GM21619 (cell line): ENCODE measurements around the gene AQP5.
"Not testable (repeated sequence)": the region's sequence is repeated elsewhere in the genome, so short reads cannot be mapped to it uniquely, and the experiment has no call there.

Experiments
- ATAC-seq: cut with Tn5 transposase; IDR thresholded peaks from one replicate; pipeline ENCODE4 v1.9.1; 2021; ENCODE audit not compliant: unreplicated experiment

The AQP5 gene

GRCh38 chr12:49979016-49979586 is 17.4 kb downstream of the AQP5 start:
- ATAC-seq, result no peak

- no peak for ATAC-seq
Measured at GRCh38 chr12:49979791-49980190, 18.1 kb downstream of the AQP5 start.

- ATAC-seq, result no peak
Measured at GRCh38 chr12:49980501-49981349, 19.1 kb downstream of the AQP5 start.

- ATAC-seq, result no peak
Measured at GRCh38 chr12:49982246-49983087, 20.8 kb downstream of the AQP5 start.

GRCh38 chr12:49983892-49984291 is 22.2 kb downstream of the AQP5 start:
- no peak for ATAC-seq

GRCh38 chr12:49984476-49985359 is 23.0 kb downstream of the AQP5 start:
- ATAC-seq, result no peak

GRCh38 chr12:49985981-49986380 is 24.3 kb downstream of the AQP5 start:
- ATAC-seq, result no peak

GRCh38 chr12:49986476-49986875 is 24.8 kb downstream of the AQP5 start:
- ATAC-seq, result not testable (repeated sequence)

- no peak for ATAC-seq
Measured at GRCh38 chr12:49987625-49988303, 26.1 kb downstream of the AQP5 start.

GRCh38 chr12:49989400-49989799 is 27.7 kb downstream of the AQP5 start:
- ATAC-seq, result not testable (repeated sequence)

- no peak for ATAC-seq
Measured at GRCh38 chr12:49990273-49990672, 28.6 kb downstream of the AQP5 start.

GRCh38 chr12:49998453-49998852 is 36.8 kb downstream of the AQP5 start:
- ATAC-seq, result no peak

GRCh38 chr12:50003595-50003994 is 41.9 kb downstream of the AQP5 start:
- ATAC-seq, result no peak

GRCh38 chr12:50004696-50005095 is 43.0 kb downstream of the AQP5 start:
- no peak for ATAC-seq

- no peak for ATAC-seq
Measured at GRCh38 chr12:50005175-50005574, 43.5 kb downstream of the AQP5 start.

- ATAC-seq, result no peak
Measured at GRCh38 chr12:50006280-50006679, 44.6 kb downstream of the AQP5 start.

GRCh38 chr12:50006754-50007442 is 45.2 kb downstream of the AQP5 start:
- no peak for ATAC-seq

GRCh38 chr12:50013361-50014147 is 51.9 kb downstream of the AQP5 start:
- ATAC-seq, result no peak

GRCh38 chr12:50014342-50014741 is 52.7 kb downstream of the AQP5 start:
- ATAC-seq, result no peak
